Activated CD8-positive, alpha-beta memory T cell treated with anti-CD3 and anti-CD28 coated beads for 36 hours (primary cell): ENCODE measurements around the gene SERHL2. TPM values are rescaled to one million over a fixed set of nuclear protein-coding genes. Genes with fewer than 3 reads are reported as not detected.
"Not testable (repeated sequence)": the region's sequence is repeated elsewhere in the genome, so short reads cannot be mapped to it uniquely, and the experiment has no call there.

Experiments
- CTCF ChIA-PET: fragments of 350-600 bp; sonication (Branson Sonifier 250); formaldehyde crosslinking; loops from one replicate; lab custom pipeline; 2021; ENCODE audit warnings: antibody characterized with exemption; lab: Charles Lee
- POLR2A ChIA-PET: fragments of 350-600 bp; sonication (Branson Sonifier 250); formaldehyde crosslinking; loops from one replicate; lab custom pipeline; 2021; ENCODE audit warnings: antibody characterized with exemption; lab: Charles Lee
- total RNA-seq, 2 experiments: library from RNA; stranded (reverse); gene quantifications; one replicate each; pipeline ENCODE4 v1.2.3, GENCODE V29; 2021

The SERHL2 gene, protein sequence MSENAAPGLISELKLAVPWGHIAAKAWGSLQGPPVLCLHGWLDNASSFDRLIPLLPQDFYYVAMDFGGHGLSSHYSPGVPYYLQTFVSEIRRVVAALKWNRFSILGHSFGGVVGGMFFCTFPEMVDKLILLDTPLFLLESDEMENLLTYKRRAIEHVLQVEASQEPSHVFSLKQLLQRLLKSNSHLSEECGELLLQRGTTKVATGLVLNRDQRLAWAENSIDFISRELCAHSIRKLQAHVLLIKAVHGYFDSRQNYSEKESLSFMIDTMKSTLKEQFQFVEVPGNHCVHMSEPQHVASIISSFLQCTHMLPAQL
- 1 to 10 TPM; 1.3 to 2.3 TPM for total RNA-seq

DNA sequence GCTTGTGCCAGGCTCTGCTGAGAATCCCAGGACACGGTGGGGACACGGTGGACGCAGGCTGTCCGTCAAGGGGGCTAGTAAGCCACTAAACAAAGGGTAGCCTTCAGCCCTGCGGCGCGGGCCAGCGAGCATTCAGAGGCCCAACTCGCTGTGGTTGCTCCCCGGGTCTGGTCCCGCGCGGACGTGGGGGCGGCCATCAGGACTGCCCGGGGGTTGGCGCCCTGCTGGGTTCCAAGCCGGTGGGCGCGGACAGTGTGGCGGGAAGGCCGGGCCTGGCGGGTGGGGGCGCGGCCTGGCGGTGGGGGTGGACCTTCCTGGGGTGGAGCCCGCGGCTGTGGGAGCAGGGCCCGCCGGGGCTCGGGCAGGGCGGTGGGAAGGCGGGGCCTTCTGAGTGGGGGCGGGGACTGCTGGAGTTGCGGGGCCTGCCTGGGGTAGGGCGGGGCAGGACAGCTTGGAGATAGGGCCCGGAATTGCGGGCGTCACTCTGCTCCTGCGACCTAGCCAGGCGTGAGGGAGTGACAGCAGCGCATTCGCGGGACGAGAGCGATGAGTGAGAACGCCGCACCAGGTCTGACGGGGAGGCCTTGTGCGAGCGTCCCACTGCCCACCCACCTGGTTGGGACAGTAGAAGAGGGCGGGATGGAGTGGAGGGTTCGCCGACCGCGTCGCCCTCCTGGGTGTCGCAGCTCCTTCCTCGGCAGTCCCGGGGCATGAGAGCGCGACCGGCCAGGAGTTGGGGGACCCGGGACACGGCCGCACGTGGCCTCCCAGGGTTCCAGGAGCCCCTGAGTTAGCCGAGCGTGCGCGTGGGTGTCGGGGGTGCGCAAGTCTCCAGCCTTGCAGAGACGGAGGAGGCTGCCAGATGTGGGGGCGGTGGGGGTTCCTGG is at the start of gene SERHL2:
Gene SERHL2, plus strand, starts transcription at position 482 of the 887 bp plus-strand sequence. Its CDS starts 65 bp downstream, at position 547.
- CTCF ChIA-PET, result no interaction called here
- POLR2A ChIA-PET, result interaction anchor here (0.7 kb wide), 1 partner anchor 44 kb away, joined by 3 read pairs; no protein-coding TSS in a partner anchor

GRCh38 chr22:42508327-42508974 is 45.3 kb upstream of the SERHL2 start:
- POLR2A ChIA-PET, result interaction anchor here (0.6 kb wide), 1 partner anchor 74 kb away, joined by 3 read pairs; no protein-coding TSS in a partner anchor
- CTCF ChIA-PET, result not testable (repeated sequence)

GRCh38 chr22:42508975-42509364 is 44.8 kb upstream of the SERHL2 start:
- CTCF ChIA-PET, result not testable (repeated sequence)

DNA sequence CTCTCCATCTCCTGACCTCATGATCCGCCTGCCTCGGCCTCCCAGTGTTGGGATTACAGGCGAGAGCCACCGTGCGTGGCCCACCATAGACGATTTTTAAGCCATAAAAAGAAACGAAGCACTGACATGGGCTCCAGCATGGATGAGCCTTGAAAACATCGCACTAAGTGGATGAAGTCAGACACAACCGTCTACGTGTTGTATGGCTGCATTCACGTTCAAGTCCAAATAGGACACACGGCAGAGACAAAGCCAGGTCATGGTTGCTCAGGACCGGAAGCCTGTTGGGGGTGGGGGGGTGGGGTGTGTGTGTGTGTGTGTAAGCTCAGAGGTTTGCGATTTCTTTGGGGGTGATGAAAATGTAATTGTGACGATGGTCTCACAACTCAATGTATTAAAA is 44.2 kb upstream of the SERHL2 start:
- POLR2A ChIA-PET, result interaction anchor here (0.6 to 0.7 kb wide), 4 partner anchors 10 to 872 kb away, joined by 3 to 7 read pairs (median 6); no protein-coding TSS in a partner anchor
- CTCF ChIA-PET, result no interaction called here

More at GRCh38 chr22:42508975-42509364, 44.8 kb upstream of the SERHL2 start:
- POLR2A ChIA-PET, result interaction anchor here (0.6 kb wide), 1 partner anchor 44 kb away, joined by 3 read pairs; no protein-coding TSS in a partner anchor

DNA sequence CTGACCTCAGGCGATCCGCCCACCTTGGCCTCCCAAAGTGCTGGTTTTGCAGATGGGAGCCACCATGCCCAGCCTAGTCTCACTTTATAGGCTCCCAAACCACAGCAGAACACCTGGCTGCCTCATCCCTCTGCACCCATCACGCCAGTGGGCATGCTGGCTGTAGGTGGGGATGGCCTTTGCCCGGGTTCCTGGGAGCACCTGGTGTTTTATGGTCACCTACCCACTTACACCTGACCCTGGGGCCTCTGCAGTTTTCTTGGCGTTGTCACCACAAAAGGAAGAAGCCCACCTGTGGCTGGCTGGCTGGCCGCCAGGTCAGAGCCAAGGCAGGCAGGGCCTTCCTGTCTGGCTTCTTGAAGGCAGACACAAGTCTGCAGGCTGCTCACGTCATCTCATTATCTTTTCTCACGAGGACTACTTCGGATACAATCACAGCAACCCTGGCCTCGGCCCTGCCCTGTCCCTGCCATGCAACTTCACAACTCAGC is 42.3 kb upstream of the SERHL2 start:
- ChIA-PET CTCF (no interaction called here), POLR2A (no interaction called here)

GRCh38 chr22:42512273-42512990 is 41.3 kb upstream of the SERHL2 start:
- CTCF ChIA-PET, POLR2A ChIA-PET: not testable (repeated sequence)

GRCh38 chr22:42514331-42514730 is 39.4 kb upstream of the SERHL2 start:
- CTCF ChIA-PET, POLR2A ChIA-PET: not testable (repeated sequence)

- POLR2A ChIA-PET, CTCF ChIA-PET: not testable (repeated sequence)
These were observed 38.5 kb upstream of the SERHL2 start for GRCh38 chr22:42515304-42515703.

- POLR2A ChIA-PET, result no interaction called here
These were observed 37.9 kb upstream of the SERHL2 start for GRCh38 chr22:42515896-42516295.

DNA sequence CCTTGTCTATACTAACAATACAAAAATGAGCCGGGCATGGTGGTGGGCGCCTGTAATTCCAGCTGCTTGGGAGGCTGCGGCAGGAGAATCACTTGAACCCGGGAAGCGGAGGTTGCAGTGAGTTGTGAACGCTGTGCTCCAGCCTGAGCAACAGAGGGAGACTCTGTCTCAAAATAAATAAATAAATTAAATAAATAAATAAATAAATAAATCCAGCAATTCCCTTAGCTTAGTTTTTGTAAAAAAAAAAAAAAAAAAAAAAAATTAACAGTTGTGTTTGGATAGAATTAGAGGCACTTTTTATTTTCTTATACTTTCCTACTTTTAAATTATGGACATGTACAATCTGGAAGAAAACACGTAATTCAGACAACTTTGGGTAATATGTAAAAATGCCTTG is 36.7 kb upstream of the SERHL2 start:
- CTCF ChIA-PET, result interaction anchor here (0.7 kb wide), 1 partner anchor 664 kb away, joined by 4 read pairs; no protein-coding TSS in a partner anchor
- POLR2A ChIA-PET, result interaction anchor here (0.6 kb wide), 2 partner anchors 44 to 111 kb away, joined by 4 to 6 read pairs; no protein-coding TSS in a partner anchor

More at GRCh38 chr22:42515896-42516295, 37.9 kb upstream of the SERHL2 start:
- CTCF ChIA-PET, result no interaction called here

GRCh38 chr22:42518638-42519524 is 34.9 kb upstream of the SERHL2 start:
- CTCF ChIA-PET, result interaction anchor here (0.6 kb wide), 1 partner anchor 22 kb away, joined by 3 read pairs; no protein-coding TSS in a partner anchor

DNA sequence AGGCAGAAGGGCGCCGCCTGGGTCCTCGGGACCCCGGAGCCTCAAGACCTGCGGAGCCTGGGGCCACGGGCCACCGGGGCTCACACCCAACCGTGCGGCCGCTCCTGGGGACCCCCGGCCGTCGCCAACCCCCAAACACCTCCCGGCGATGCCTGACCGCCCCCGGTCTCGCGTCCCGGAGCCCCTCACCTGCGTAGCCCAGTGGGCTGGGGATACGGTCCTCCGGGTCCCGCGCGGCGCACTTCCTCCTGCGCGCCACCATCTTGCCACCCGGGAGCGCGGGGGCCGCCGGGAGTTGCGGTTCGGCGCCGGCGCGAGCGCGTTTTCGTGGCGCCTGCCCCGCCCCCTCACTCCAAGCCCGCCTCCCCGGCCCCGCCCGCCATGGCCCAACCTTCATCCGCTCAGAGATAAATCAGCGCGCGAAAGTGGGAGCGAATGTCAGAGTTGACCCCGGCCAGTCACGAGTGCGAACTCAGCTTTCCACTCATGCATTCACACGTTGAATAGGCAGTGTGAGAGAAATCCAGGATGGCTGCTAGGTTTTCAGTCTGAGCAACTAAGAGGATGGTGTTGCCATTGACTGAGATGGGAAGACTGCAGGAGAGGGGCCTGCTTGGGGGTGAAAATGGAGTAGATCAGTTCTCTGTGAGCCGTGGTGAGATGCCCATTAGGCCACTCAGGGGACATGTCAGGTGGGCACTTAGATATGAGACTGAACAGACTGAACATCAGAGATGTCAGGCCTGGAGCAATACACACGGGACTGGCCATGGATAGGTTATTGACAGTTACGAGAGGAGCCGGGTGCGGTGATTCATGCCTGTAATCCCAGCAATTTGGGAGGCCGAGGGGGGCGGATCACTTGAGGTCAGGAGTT is 34.0 kb upstream of the SERHL2 start, which contains the start of gene RRP7A:
Gene RRP7A, minus strand, starts transcription at position 272 of the 877 bp plus-strand sequence. Its CDS starts 10 bp downstream, at position 262.
- CTCF ChIA-PET, result interaction anchor here (0.7 kb wide), 1 partner anchor 550 kb away, joined by 3 read pairs; no protein-coding TSS in a partner anchor
- POLR2A ChIA-PET, result no interaction called here

More at GRCh38 chr22:42518638-42519524, 34.9 kb upstream of the SERHL2 start:
- POLR2A ChIA-PET, result not testable (repeated sequence)

GRCh38 chr22:42521228-42521546 is 32.6 kb upstream of the SERHL2 start:
- POLR2A ChIA-PET, result no interaction called here
- CTCF ChIA-PET, result no interaction called here

GRCh38 chr22:42522546-42522945 is 31.2 kb upstream of the SERHL2 start:
- CTCF ChIA-PET, result no interaction called here
- POLR2A ChIA-PET, result no interaction called here

DNA sequence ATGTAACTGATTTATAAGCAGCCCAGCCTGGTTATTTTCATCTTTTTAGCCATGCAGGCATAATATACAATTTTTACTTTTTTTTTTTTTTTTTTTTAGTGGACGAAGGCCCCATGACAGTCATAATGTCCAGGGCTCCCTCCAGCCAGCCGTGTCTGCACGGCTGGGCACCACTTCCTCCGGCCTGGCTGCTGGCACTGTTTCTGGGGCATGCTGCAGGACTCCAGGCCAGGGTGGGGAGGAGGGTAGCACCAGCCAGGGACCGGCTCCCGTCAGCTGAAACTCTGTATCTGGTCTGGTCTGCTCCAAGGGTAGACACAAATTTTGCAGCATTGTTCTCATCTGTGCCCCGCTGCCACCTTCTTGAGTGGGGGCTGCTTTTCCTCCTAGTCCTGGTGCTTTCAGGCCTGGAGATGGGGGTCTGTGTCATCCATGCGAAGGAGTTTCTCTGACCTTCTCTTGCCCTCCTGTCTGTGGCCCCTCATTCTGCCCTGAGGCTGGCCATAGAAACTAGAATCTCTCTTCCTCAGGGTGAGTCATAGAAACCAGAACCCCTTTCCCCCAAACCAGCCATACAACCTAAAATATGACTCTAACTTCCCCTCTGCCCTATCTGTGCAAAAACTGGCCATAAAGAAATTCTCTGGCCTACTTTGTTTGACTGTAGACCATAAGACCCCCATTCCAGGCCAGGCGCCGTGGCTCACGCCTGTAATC is 25.0 kb upstream of the SERHL2 start:
- POLR2A ChIA-PET, result no interaction called here
- CTCF ChIA-PET, result no interaction called here

DNA sequence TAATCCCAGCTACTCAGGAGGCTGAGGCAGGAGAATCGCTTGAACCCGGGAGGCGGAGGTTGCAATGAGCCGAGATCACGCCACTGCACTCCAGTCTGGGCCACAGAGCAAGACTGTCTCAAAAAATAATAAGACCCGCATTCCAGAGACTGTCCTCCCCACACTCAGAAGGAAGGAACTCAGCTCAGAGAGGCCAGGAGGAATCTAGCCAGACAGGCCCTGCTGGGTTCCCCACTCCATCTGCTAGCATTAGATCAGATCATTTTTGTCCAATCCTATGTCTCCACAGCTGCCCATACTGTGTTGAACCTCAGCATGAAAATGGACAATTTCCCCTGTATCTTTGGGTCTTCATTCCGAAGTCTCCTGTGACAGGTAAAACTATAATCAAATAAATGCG is 24.3 kb upstream of the SERHL2 start:
- POLR2A ChIA-PET, CTCF ChIA-PET: not testable (repeated sequence)
